B cell (primary cell): ENCODE data around the gene PPP1R14B. TPM values are rescaled to one million over a fixed set of nuclear protein-coding genes. Genes with fewer than 3 reads are reported as not detected.

Source experiments
- ATAC-seq: fragments of 200-7000 bp; cut with Tn5 transposase; one replicate; pipeline ENCODE4 v1.10.0; 2021; ENCODE audit warnings: low read depth, mild to moderate bottlenecking, moderate number of reproducible peaks, moderate library complexity
- CTCF ChIA-PET: fragments of 350-600 bp; sonication (Branson Sonifier 250); formaldehyde crosslinking; loops from one replicate; lab custom pipeline; 2021; ENCODE audit warnings: antibody characterized with exemption, inconsistent platforms; lab: Charles Lee
- POLR2A ChIA-PET: fragments of 350-600 bp; sonication (Branson Sonifier 250); formaldehyde crosslinking; loops from one replicate; lab custom pipeline; 2021; ENCODE audit warnings: antibody characterized with exemption; lab: Charles Lee
- DNase-seq: peaks from one replicate; pipeline ENCODE4 v3.0.0; 2013
- H2AFZ ChIP-seq: 2 replicates; pipeline ENCODE4 v1.6.1; 2012; ENCODE audit warnings: mild to moderate bottlenecking, low read depth, low read length; ENCODE audit not compliant: insufficient read depth, poor library complexity, severe bottlenecking
- H3K27ac ChIP-seq, 2 donors: 1 replicate in 1 of 2; 2 replicates in 1 of 2; pipeline ENCODE4 v1.5.1; 2012 to 2013; ENCODE audit warnings: low read length in 2 of 2, mild to moderate bottlenecking in 2 of 2, moderate library complexity in 1 of 2
- H3K27me3 ChIP-seq, 4 experiments: fragments of 200-600 bp in 1 of 4; sonication (generic) in 1 of 4; replicated peaks in 1 of 4; 1 replicate in 2 of 4; 2 replicates in 2 of 4; pipeline versions ENCODE4 v1.6.1 to v1.7.0; 2013 to 2016; ENCODE audit warnings: low read length in 3 of 4, mild to moderate bottlenecking in 2 of 4, mixed read lengths in 1 of 4, moderate library complexity in 1 of 4; ENCODE audit not compliant: insufficient read depth in 4 of 4, control insufficient read depth in 3 of 4; ENCODE audit errors: control extremely low read depth in 1 of 4
- H3K36me3 ChIP-seq, 2 experiments: replicated peaks in 1 of 2; 1 replicate in 1 of 2; 2 replicates in 1 of 2; pipeline versions ENCODE4 v1.6.1 to v1.7.1; 2013; ENCODE audit warnings: low read length in 1 of 2; ENCODE audit not compliant: insufficient read depth in 2 of 2, control insufficient read depth in 1 of 2; ENCODE audit errors: control extremely low read depth in 1 of 2, extremely low read depth in 1 of 2
- H3K4me1 ChIP-seq, 2 donors: fragments of 200-600 bp in 1 of 2; sonication (generic) in 1 of 2; 1 replicate in 1 of 2; 2 replicates in 1 of 2; pipeline versions ENCODE4 v1.5.1 to v1.6.1; 2013 to 2017; ENCODE audit warnings: low read length in 2 of 2; ENCODE audit not compliant: control insufficient read depth in 2 of 2, insufficient read depth in 2 of 2
- H3K4me2 ChIP-seq: replicated peaks from 2 replicates; pipeline ENCODE3; 2012; ENCODE audit warnings: mild to moderate bottlenecking, low read depth, low read length; ENCODE audit not compliant: poor library complexity, severe bottlenecking
- H3K4me3 ChIP-seq, 5 experiments: fragments of 200-600 bp in 1 of 5; sonication (generic) in 1 of 5; 1 replicate in 3 of 5; 2 replicates in 2 of 5; pipeline versions ENCODE4 v1.5.1 to v1.7.0; 2011 to 2016; ENCODE audit warnings: low read length in 4 of 5, mild to moderate bottlenecking in 4 of 5, low read depth in 2 of 5, control low read depth in 1 of 5, moderate library complexity in 1 of 5; ENCODE audit not compliant: insufficient read depth in 1 of 5; ENCODE audit errors: control extremely low read depth in 1 of 5, extremely low read depth in 1 of 5
- H3K79me2 ChIP-seq: fragments of 200-600 bp; sonication (generic); one replicate; pipeline ENCODE4 v1.6.0; 2016; ENCODE audit warnings: low read length; ENCODE audit not compliant: control insufficient read depth, insufficient read depth
- H3K9ac ChIP-seq: fragments of 200-600 bp; sonication (generic); 2 replicates; pipeline ENCODE4 v1.6.1; 2017; ENCODE audit warnings: mild to moderate bottlenecking, low read length, moderate library complexity
- H3K9me3 ChIP-seq, 3 donors: one replicate each; pipeline versions ENCODE4 v1.6.1 to v1.7.1; 2013; ENCODE audit warnings: low read length in 2 of 3; ENCODE audit not compliant: control insufficient read depth in 2 of 3, insufficient read depth in 1 of 3; ENCODE audit errors: control extremely low read depth in 1 of 3
- H4K20me1 ChIP-seq: 2 replicates; pipeline ENCODE4 v1.6.0; 2012; ENCODE audit warnings: mild to moderate bottlenecking, low read length; ENCODE audit not compliant: insufficient read depth, control insufficient read depth, poor library complexity, severe bottlenecking
- H3K27ac Mint-ChIP-seq: one replicate; pipeline ENCODE4 v1.8.0; 2021; ENCODE audit warnings: mixed read lengths
- H3K27me3 Mint-ChIP-seq: one replicate; pipeline ENCODE4 v1.8.0; 2021; ENCODE audit warnings: mixed read lengths
- H3K4me1 Mint-ChIP-seq: one replicate; pipeline ENCODE4 v1.8.0; 2021; ENCODE audit warnings: mixed read lengths
- H3K4me3 Mint-ChIP-seq: one replicate; pipeline ENCODE4 v1.8.0; 2021; ENCODE audit warnings: mixed read lengths
- H3K9me3 Mint-ChIP-seq: one replicate; pipeline ENCODE4 v1.8.0; 2022; ENCODE audit warnings: mixed read lengths; ENCODE audit not compliant: insufficient read depth
- EZH2 ChIP-seq: IDR thresholded peaks from 2 replicates; pipeline ENCODE4 v1.6.1; 2012; ENCODE audit warnings: borderline replicate concordance, low read depth, mild to moderate bottlenecking, moderate library complexity, low read length; ENCODE audit not compliant: insufficient read depth, poor library complexity, severe bottlenecking
- WGBS: methylation state at CpG from one replicate; pipeline ENCODE4 v1.1.5; 2013; ENCODE audit warnings: missing lambda C conversion rate; ENCODE audit not compliant: insufficient coverage; 5-methylcytosine and 5-hydroxymethylcytosine counted together
- intact Hi-C: fragments of 100-400 bp; cut with micrococcal nuclease; formaldehyde crosslinking; loops from one replicate; pipeline ENCODE4 v1.10.0; 2022
- polyA plus RNA-seq: library from polyadenylated mRNA; depleted of rRNA; stranded (reverse); fragments of >200 nt; gene quantifications from 2 replicates; pipeline ENCODE4 v1.2.3, GENCODE V29; 2012
- total RNA-seq, 2 donors: library from RNA; stranded (reverse); fragments of 120-200 nt in 1 of 2; gene quantifications; 1 replicate in 1 of 2; 2 replicates in 1 of 2; pipeline versions ENCODE4 v1.2.3 to v1.2.4, GENCODE V29; 2013 to 2022
- TF ChIP-seq, protein P1 (sequence below): fragments of 200-600 bp; IDR thresholded peaks from one replicate; pipeline ENCODE4 v1.8.0; 2022; ENCODE audit warnings: antibody characterized with exemption, mild to moderate bottlenecking

PPP1R14B gene
- total and polyA plus RNA-seq, 2 donors (not counting 1 experiment from before 2014, with no cell fraction given): 41.2 to 51.0 TPM

DNA sequence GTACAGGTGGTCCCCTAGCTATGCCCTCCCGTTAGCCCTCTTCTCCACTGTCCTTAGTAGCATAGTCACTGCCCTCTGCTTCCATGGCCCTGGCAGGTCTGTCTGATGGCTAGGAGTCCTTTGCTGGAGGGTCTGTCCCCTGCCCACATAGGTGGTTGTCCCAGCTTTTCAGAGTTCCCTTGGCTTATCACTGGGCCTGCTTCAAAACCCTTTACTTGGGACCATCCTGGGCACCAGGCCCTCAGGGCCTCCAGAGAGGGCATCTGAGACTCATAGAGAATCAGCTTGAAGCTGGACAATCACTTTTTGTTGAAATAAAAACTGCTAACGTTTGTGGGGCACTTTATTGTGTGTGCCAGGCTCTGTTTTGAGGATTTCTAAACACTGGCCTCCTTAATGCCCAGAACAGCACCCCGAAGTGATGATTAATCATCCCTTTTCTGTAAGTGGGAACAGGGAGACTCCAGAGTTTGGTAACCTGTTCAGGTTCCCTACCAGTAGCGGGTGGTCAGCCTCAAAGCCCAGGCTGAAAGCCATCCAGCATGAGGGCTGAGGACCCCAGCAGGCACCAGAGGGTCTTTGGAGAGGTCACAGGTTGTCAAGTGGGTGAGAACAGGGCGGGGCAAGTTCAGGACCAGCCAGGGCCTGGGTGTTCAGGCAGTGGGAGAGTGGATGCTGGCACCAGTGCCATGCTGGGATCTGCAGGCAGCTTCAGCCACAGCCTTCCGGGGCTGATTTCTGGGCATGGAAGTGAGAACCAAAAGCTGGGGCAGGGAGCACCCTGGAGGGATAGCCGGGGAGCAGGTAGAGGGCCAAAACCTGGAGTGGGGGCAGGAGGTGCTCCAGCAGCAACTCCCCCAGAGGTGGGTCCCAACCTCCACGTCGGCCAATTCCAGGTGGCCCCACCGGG is 43.9 kb upstream of the PPP1R14B start:
- POLR2A ChIA-PET: no interaction called here
- H4K20me1 ChIP-seq: peaks cover 32% of the 10 kb centered on the region
- TF ChIP-seq, protein P1, sequence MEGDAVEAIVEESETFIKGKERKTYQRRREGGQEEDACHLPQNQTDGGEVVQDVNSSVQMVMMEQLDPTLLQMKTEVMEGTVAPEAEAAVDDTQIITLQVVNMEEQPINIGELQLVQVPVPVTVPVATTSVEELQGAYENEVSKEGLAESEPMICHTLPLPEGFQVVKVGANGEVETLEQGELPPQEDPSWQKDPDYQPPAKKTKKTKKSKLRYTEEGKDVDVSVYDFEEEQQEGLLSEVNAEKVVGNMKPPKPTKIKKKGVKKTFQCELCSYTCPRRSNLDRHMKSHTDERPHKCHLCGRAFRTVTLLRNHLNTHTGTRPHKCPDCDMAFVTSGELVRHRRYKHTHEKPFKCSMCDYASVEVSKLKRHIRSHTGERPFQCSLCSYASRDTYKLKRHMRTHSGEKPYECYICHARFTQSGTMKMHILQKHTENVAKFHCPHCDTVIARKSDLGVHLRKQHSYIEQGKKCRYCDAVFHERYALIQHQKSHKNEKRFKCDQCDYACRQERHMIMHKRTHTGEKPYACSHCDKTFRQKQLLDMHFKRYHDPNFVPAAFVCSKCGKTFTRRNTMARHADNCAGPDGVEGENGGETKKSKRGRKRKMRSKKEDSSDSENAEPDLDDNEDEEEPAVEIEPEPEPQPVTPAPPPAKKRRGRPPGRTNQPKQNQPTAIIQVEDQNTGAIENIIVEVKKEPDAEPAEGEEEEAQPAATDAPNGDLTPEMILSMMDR: no peak
- peak; percentile 48 for TF ChIP-seq EZH2
- H3K4me3 ChIP-seq: no peak overlapping the region
- H3K27me3 Mint-ChIP-seq: peaks cover 28% of the 10 kb centered on the region
- H3K9ac ChIP-seq: no peak overlapping the region
- H3K27me3 ChIP-seq: peaks cover 0 to 45% (median 30%) of the 10 kb centered on the region in 4 experiments
- CTCF ChIA-PET: interaction anchor here (1.3 to 6.8 kb wide), 4 partner anchors 12 to 86 kb away, joined by 3 to 47 read pairs (median 6); partner anchors contain the start of gene CATSPERZ
- intact Hi-C loops: no loop called here
- H3K9me3 Mint-ChIP-seq: no peaks in the 10 kb centered on the region
- H3K27ac Mint-ChIP-seq: no peak overlapping the region
- peaks cover 17% of the 10 kb centered on the region for H3K4me1 Mint-ChIP-seq
- peaks cover 16 to 30% of the 10 kb centered on the region in 2 donors for H3K4me1 ChIP-seq
- peaks cover 12% of the 10 kb centered on the region for H3K79me2 ChIP-seq
- no peak overlapping the region for H3K27ac ChIP-seq
- peak overlapping the region; percentile 89 for H3K4me2 ChIP-seq
- ATAC-seq: no peak
- no peak overlapping the region for H2AFZ ChIP-seq
- no peaks in the 10 kb centered on the region for H3K36me3 ChIP-seq
- WGBS: 70% methylated on average over 9 of the region's 10 CpGs
- H3K4me3 Mint-ChIP-seq: peak overlapping the region; percentile 82
- peak; percentile 32 for DNase-seq
- H3K9me3 ChIP-seq: peaks cover 0 to 11% (median 0%) of the 10 kb centered on the region in 3 donors
